ENCODE measurements around the gene CORT. TPM values are rescaled to one million over a fixed set of nuclear protein-coding genes. Genes with fewer than 3 reads are reported as not detected.
A peak's percentile ranks its signal among the peaks of the same experiment; 100 is the strongest.

CORT gene
- total RNA-seq, 1 donor from 2014 or later = not detected

GRCh38 chr1:10494754-10495474, 45.1 kb downstream of the CORT start:
- Mint-ChIP-seq H3K9me3 (ENCODE audit: low read depth) (no peaks in the 10 kb centered on the region), H3K4me1 (ENCODE audit: low read depth) (peaks cover 13% of the 10 kb centered on the region), H3K36me3 (ENCODE audit: low read depth) (peaks cover 3% of the 10 kb centered on the region), H3K27ac (ENCODE audit: unreplicated experiment) (peak overlapping the region; percentile 69), H3K4me3 (ENCODE audit: unreplicated experiment) (peak overlapping the region; percentile 63), H3K27me3 (ENCODE audit: low read depth) (no peaks in the 10 kb centered on the region)
- no peak for DNase-seq (ENCODE audit: low spot score)
- peak; percentile 96 for TF ChIP-seq CTCF (IDR thresholded peaks at IDR 0.05)

- H3K4me3 Mint-ChIP-seq (ENCODE audit: unreplicated experiment) = peak overlapping the region; percentile 63
- H3K27me3 Mint-ChIP-seq (ENCODE audit: low read depth) = no peaks in the 10 kb centered on the region
- no peak for DNase-seq (ENCODE audit: low spot score)
- peaks cover 3% of the 10 kb centered on the region for H3K36me3 Mint-ChIP-seq (ENCODE audit: low read depth)
- TF ChIP-seq CTCF (IDR thresholded peaks at IDR 0.05) = no peak
- no peaks in the 10 kb centered on the region for H3K9me3 Mint-ChIP-seq (ENCODE audit: low read depth)
- peak overlapping the region; percentile 69 for H3K27ac Mint-ChIP-seq (ENCODE audit: unreplicated experiment)
- peaks cover 13% of the 10 kb centered on the region for H3K4me1 Mint-ChIP-seq (ENCODE audit: low read depth)
Observed at GRCh38 chr1:10495475-10495817, 45.6 kb downstream of the CORT start.

GRCh38 chr1:10495952-10496351, 46.1 kb downstream of the CORT start:
- no peak overlapping the region for H3K27ac Mint-ChIP-seq (ENCODE audit: unreplicated experiment)
- no peaks in the 10 kb centered on the region for H3K9me3 Mint-ChIP-seq (ENCODE audit: low read depth)
- peaks cover 3% of the 10 kb centered on the region for H3K36me3 Mint-ChIP-seq (ENCODE audit: low read depth)
- peaks cover 13% of the 10 kb centered on the region for H3K4me1 Mint-ChIP-seq (ENCODE audit: low read depth)
- no peak for TF ChIP-seq CTCF (IDR thresholded peaks at IDR 0.05)
- DNase-seq (ENCODE audit: low spot score) = no peak
- no peak overlapping the region for H3K4me3 Mint-ChIP-seq (ENCODE audit: unreplicated experiment)
- no peaks in the 10 kb centered on the region for H3K27me3 Mint-ChIP-seq (ENCODE audit: low read depth)

GRCh38 chr1:10497109-10497508, 47.3 kb downstream of the CORT start:
- Mint-ChIP-seq H3K27me3 (ENCODE audit: low read depth) (no peaks in the 10 kb centered on the region), H3K9me3 (ENCODE audit: low read depth) (no peaks in the 10 kb centered on the region), H3K36me3 (ENCODE audit: low read depth) (peaks cover 3% of the 10 kb centered on the region), H3K27ac (ENCODE audit: unreplicated experiment) (no peak overlapping the region), H3K4me1 (ENCODE audit: low read depth) (peaks cover 13% of the 10 kb centered on the region), H3K4me3 (ENCODE audit: unreplicated experiment) (no peak overlapping the region)
- no peak for TF ChIP-seq CTCF (IDR thresholded peaks at IDR 0.05)
- no peak for DNase-seq (ENCODE audit: low spot score)

GRCh38 chr1:10498231-10498630, 48.4 kb downstream of the CORT start:
- H3K36me3 Mint-ChIP-seq (ENCODE audit: low read depth) = peaks cover 3% of the 10 kb centered on the region
- peaks cover 13% of the 10 kb centered on the region for H3K4me1 Mint-ChIP-seq (ENCODE audit: low read depth)
- H3K27ac Mint-ChIP-seq (ENCODE audit: unreplicated experiment) = no peak overlapping the region
- no peak overlapping the region for H3K4me3 Mint-ChIP-seq (ENCODE audit: unreplicated experiment)
- H3K9me3 Mint-ChIP-seq (ENCODE audit: low read depth) = no peaks in the 10 kb centered on the region
- no peaks in the 10 kb centered on the region for H3K27me3 Mint-ChIP-seq (ENCODE audit: low read depth)
- no peak for TF ChIP-seq CTCF (IDR thresholded peaks at IDR 0.05)
- DNase-seq (ENCODE audit: low spot score) = no peak

Other genes with a start within 250 kb of the CORT start
- gene KIF1B, start 239.5 kb upstream of the CORT start, total RNA-seq = 48.8 to 49.4 TPM (median 48.9 TPM) in 3 replicates
- 114 to 208 TPM (median 118 TPM) in 3 replicates for gene PGD, start 51.0 kb upstream of the CORT start, total RNA-seq
- gene CENPS, start 19.6 kb upstream of the CORT start, total RNA-seq = 11.3 to 18.7 TPM (median 12.9 TPM) in 3 replicates
- 32.5 to 35.8 TPM (median 33.7 TPM) in 3 replicates for gene DFFA, start 22.5 kb downstream of the CORT start, total RNA-seq
- gene PEX14, start 24.9 kb downstream of the CORT start, total RNA-seq = 16.0 to 17.8 TPM (median 17.4 TPM) in 3 replicates

Data from chondrocyte (in vitro differentiated cells).